PC-9 (cell line): ENCODE measurements around the gene FAM149B1.

Experiments
- CTCF ChIP-seq: fragments of 200-600 bp; sonication (generic); conservative IDR thresholded peaks from 2 replicates; pipeline ENCODE4 v1.6.1; 2017; ENCODE audit warnings: mixed run types, antibody characterized with exemption, mild to moderate bottlenecking, moderate library complexity
- EZH2 ChIP-seq: fragments of 200-600 bp; sonication (generic); IDR thresholded peaks from 2 replicates; pipeline ENCODE4 v1.8.0; 2017; ENCODE audit warnings: antibody characterized with exemption, low read depth

- TF ChIP-seq CTCF, result no peak
- no peak for TF ChIP-seq EZH2
These were observed 36.6 kb upstream of the FAM149B1 start for GRCh38 chr10:73131301-73131700.
